Neural cell (in vitro differentiated cells): Measurements from ENCODE around the gene OAF. TPM values are rescaled to one million over a fixed set of nuclear protein-coding genes. Genes with fewer than 3 reads are reported as not detected.

Experiments
- H2AFZ ChIP-seq: fragments of 200-600, 300-800 bp; sonication (generic), shearing (Covaris generic); 2 replicates; pipeline ENCODE4 v1.6.0; 2014; ENCODE audit warnings: low read depth, mild to moderate bottlenecking, antibody characterized with exemption, low read length, moderate library complexity
- H3F3A ChIP-seq: fragments of 200-600 bp; shearing (Covaris generic); 2 replicates; pipeline ENCODE4 v1.6.1; 2016; ENCODE audit warnings: mild to moderate bottlenecking, moderate library complexity, mixed read lengths, antibody characterized with exemption, low read length; ENCODE audit not compliant: insufficient read depth, poor library complexity, severe bottlenecking
- H3K27ac ChIP-seq: fragments of 200-600, 300-800 bp; sonication (generic), shearing (Covaris generic); 2 replicates; pipeline ENCODE4 v1.5.1; 2014; ENCODE audit warnings: mild to moderate bottlenecking, low read length, moderate library complexity
- H3K27me3 ChIP-seq: fragments of 300-800, 200-600 bp; sonication (generic), shearing (Covaris generic); 2 replicates; pipeline ENCODE4 v1.6.0; 2014; ENCODE audit warnings: mild to moderate bottlenecking, low read depth, low read length, moderate library complexity; ENCODE audit not compliant: insufficient read depth
- H3K36me3 ChIP-seq: fragments of 300-800, 200-600 bp; sonication (generic), shearing (Covaris generic); 2 replicates; pipeline ENCODE4 v1.5.1; 2014; ENCODE audit warnings: mild to moderate bottlenecking, antibody characterized with exemption, low read length, moderate library complexity; ENCODE audit not compliant: insufficient read depth
- H3K4me2 ChIP-seq: fragments of 300-800, 200-600 bp; sonication (generic), shearing (Covaris generic); 2 replicates; pipeline ENCODE4 v1.6.0; 2014; ENCODE audit warnings: mild to moderate bottlenecking, low read length
- H3K4me3 ChIP-seq: fragments of 300-800, 200-600 bp; sonication (generic), shearing (Covaris generic); 2 replicates; pipeline ENCODE4 v1.5.1; 2014; ENCODE audit warnings: mild to moderate bottlenecking, low read length, moderate library complexity
- H3K79me2 ChIP-seq: fragments of 200-600 bp; shearing (Covaris generic); replicated peaks from 2 replicates; pipeline ENCODE4 v1.6.0; 2014; ENCODE audit warnings: mild to moderate bottlenecking, low read length, moderate library complexity; ENCODE audit not compliant: insufficient read depth
- H3K9ac ChIP-seq: fragments of 300-800, 200-600 bp; sonication (generic), shearing (Covaris generic); 2 replicates; pipeline ENCODE4 v1.6.1; 2016; ENCODE audit warnings: mild to moderate bottlenecking, low read length, mixed read lengths
- H3K9me2 ChIP-seq: fragments of 200-600 bp; shearing (Covaris generic); 2 replicates; pipeline ENCODE4 v1.6.1; 2016; ENCODE audit warnings: mild to moderate bottlenecking, low read length, mixed read lengths; ENCODE audit not compliant: insufficient read depth
- H3K9me3 ChIP-seq: fragments of 200-600, 300-800 bp; sonication (generic), shearing (Covaris generic); 2 replicates; pipeline ENCODE4 v1.6.1; 2016; ENCODE audit warnings: mild to moderate bottlenecking, mixed run types, low read length, moderate library complexity, mixed read lengths
- H4K20me1 ChIP-seq: fragments of 200-600 bp; shearing (Covaris generic); 2 replicates; pipeline ENCODE4 v1.6.1; 2016; ENCODE audit warnings: mild to moderate bottlenecking, mixed run types; ENCODE audit not compliant: insufficient read depth
- CTCF ChIP-seq: fragments of 450-650 bp; IDR thresholded peaks from 2 replicates; pipeline ENCODE4 v1.5.1; 2014; ENCODE audit warnings: antibody characterized with exemption, mild to moderate bottlenecking, moderate library complexity; ENCODE audit not compliant: poor library complexity, severe bottlenecking
- EP300 ChIP-seq: fragments of 450-650 bp; conservative IDR thresholded peaks from 2 replicates; pipeline ENCODE4 v1.6.1; 2014; ENCODE audit warnings: antibody characterized with exemption, mild to moderate bottlenecking, moderate library complexity; ENCODE audit not compliant: poor library complexity, severe bottlenecking
- EZH2 ChIP-seq: fragments of 200-600, 300-800 bp; shearing (Covaris generic), sonication (generic); IDR thresholded peaks from 2 replicates; pipeline ENCODE4 v1.6.1; 2014; ENCODE audit warnings: antibody characterized with exemption, low read length, borderline replicate concordance, mild to moderate bottlenecking; ENCODE audit not compliant: insufficient read depth, poor library complexity, severe bottlenecking
- MXI1 ChIP-seq: fragments of 450-650 bp; conservative IDR thresholded peaks from 2 replicates; pipeline ENCODE4 v1.6.1; 2014; ENCODE audit warnings: antibody characterized with exemption, mild to moderate bottlenecking; ENCODE audit not compliant: poor library complexity, severe bottlenecking
- POLR2AphosphoS5 ChIP-seq: IDR thresholded peaks from 2 replicates; pipeline ENCODE4 v1.6.1; 2012
- RAD21 ChIP-seq: fragments of 450-650 bp; conservative IDR thresholded peaks from 2 replicates; pipeline ENCODE4 v1.6.1; 2014; ENCODE audit warnings: antibody characterized with exemption, mild to moderate bottlenecking, moderate library complexity
- REST ChIP-seq: IDR thresholded peaks from 2 replicates; pipeline ENCODE4 v1.6.1; 2012; ENCODE audit warnings: borderline replicate concordance
- SMC3 ChIP-seq: fragments of 450-650 bp; conservative IDR thresholded peaks from 2 replicates; pipeline ENCODE4 v1.6.1; 2014; ENCODE audit warnings: antibody characterized with exemption, mild to moderate bottlenecking, moderate library complexity; ENCODE audit not compliant: poor library complexity
- TAF1 ChIP-seq: IDR thresholded peaks from 2 replicates; pipeline ENCODE4 v1.6.1; 2012; ENCODE audit warnings: low read depth
- polyA plus RNA-seq: library from polyadenylated mRNA; depleted of rRNA; stranded (reverse); fragments of >200 nt; gene quantifications from 2 replicates; pipeline ENCODE4 v1.2.3, GENCODE V29; 2014

The OAF gene
- polyA plus RNA-seq, 1 donor from 2014 or later, result 0.97 TPM

GRCh38 chr11:120220747-120221037 lies 9.9 kb downstream of the OAF start:
- Histone ChIP-seq H3K27me3 (no peaks in the 10 kb centered on the region), H3K36me3 (no peaks in the 10 kb centered on the region), H3K9me3 (no peaks in the 10 kb centered on the region), H3F3A (no peaks in the 10 kb centered on the region), H3K9ac (no peak overlapping the region), H3K79me2 (no peaks in the 10 kb centered on the region), H4K20me1 (no peaks in the 10 kb centered on the region), H3K4me2 (no peak overlapping the region), H2AFZ (no peak overlapping the region), H3K4me3 (no peak overlapping the region), H3K9me2 (no peaks in the 10 kb centered on the region), H3K27ac (no peak overlapping the region)
- TF ChIP-seq SMC3 (no peak), TAF1 (no peak), REST (no peak), EZH2 (no peak), RAD21 (no peak), CTCF (no peak), EP300 (no peak), MXI1 (no peak), POLR2AphosphoS5 (no peak)

DNA sequence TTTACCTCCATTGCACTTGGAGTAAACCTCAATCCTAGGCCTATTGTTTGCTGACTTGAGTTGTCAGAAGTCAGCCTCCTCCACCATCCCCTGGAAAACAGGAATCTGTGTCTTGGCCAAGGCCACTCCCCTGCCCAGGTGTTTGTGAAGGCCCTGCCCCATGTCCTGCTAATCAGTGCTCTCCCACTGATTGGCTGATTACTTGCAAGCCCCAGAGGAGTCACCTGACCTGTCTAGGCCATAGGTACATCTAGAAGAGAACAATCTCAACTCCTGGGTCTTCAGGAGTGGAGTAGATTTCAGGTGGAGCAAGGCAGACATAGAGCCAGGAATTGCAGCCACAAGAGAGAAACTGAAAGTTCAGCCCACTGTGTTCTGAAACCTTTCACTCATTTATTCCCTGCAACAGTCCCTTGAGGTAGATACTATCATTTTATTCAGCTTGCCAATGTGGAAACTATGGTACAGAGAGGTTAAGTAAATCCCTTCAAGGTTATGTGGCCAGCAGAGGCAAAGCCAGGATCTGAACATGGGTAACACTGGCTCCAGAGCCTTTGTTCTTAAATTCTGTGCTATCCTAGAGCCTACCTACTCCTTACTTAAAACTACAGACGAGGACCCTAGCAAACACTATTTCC lies 10.4 kb downstream of the OAF start:
- no peaks in the 10 kb centered on the region for H4K20me1 ChIP-seq
- H3K9ac ChIP-seq, result no peak overlapping the region
- H3K36me3 ChIP-seq, result no peaks in the 10 kb centered on the region
- H3F3A ChIP-seq, result no peaks in the 10 kb centered on the region
- H3K4me2 ChIP-seq, result no peak overlapping the region
- no peak overlapping the region for H2AFZ ChIP-seq
- H3K9me3 ChIP-seq, result no peaks in the 10 kb centered on the region
- H3K4me3 ChIP-seq, result no peak overlapping the region
- H3K27me3 ChIP-seq, result no peaks in the 10 kb centered on the region
- no peaks in the 10 kb centered on the region for H3K79me2 ChIP-seq
- TF ChIP-seq MXI1, result no peak
- no peak for TF ChIP-seq POLR2AphosphoS5
- TF ChIP-seq EZH2, result no peak
- TF ChIP-seq CTCF, result no peak
- no peak for TF ChIP-seq SMC3
- TF ChIP-seq EP300, result no peak
- no peak for TF ChIP-seq TAF1
- TF ChIP-seq RAD21, result no peak
- no peak for TF ChIP-seq REST
- no peak overlapping the region for H3K27ac ChIP-seq
- H3K9me2 ChIP-seq, result no peaks in the 10 kb centered on the region
